GM23248 (cell line): ENCODE results near the gene FRMD5. TPM values are rescaled to one million over a fixed set of nuclear protein-coding genes. Genes with fewer than 3 reads are reported as not detected.

Experiments used
- DNase-seq: peaks from one replicate; pipeline ENCODE4 v3.0.0-alpha.2; 2015
- H2AFZ ChIP-seq: fragments of 200-600 bp; sonication (generic); 2 replicates; pipeline ENCODE4 v1.6.1; 2016; ENCODE audit warnings: antibody characterized with exemption
- H3F3A ChIP-seq: fragments of 200-600 bp; sonication (generic); 2 replicates; pipeline ENCODE4 v1.6.1; 2016; ENCODE audit warnings: mild to moderate bottlenecking, antibody characterized with exemption, mixed run types; ENCODE audit not compliant: insufficient read depth
- H3K27ac ChIP-seq: fragments of 200-600 bp; sonication (generic); 2 replicates; pipeline ENCODE4 v1.5.1; 2016; ENCODE audit warnings: mild to moderate bottlenecking
- H3K27me3 ChIP-seq: fragments of 200-600 bp; sonication (generic); replicated peaks from 2 replicates; pipeline ENCODE4 v1.6.1; 2016; ENCODE audit warnings: mild to moderate bottlenecking; ENCODE audit not compliant: insufficient read depth
- H3K36me3 ChIP-seq: fragments of 200-600 bp; sonication (generic); 2 replicates; pipeline ENCODE4 v1.6.1; 2016; ENCODE audit warnings: low read depth, mild to moderate bottlenecking
- H3K4me1 ChIP-seq: fragments of 200-600 bp; sonication (generic); 2 replicates; pipeline ENCODE4 v1.6.1; 2016; ENCODE audit warnings: mild to moderate bottlenecking; ENCODE audit not compliant: insufficient read depth
- H3K4me2 ChIP-seq: fragments of 200-600 bp; sonication (generic); one replicate; pipeline ENCODE4 v1.6.1; 2016; ENCODE audit warnings: mild to moderate bottlenecking; ENCODE audit not compliant: unreplicated experiment
- H3K4me3 ChIP-seq: fragments of 200-600 bp; sonication (generic); 2 replicates; pipeline ENCODE4 v1.5.1; 2016; ENCODE audit warnings: mild to moderate bottlenecking
- H3K79me2 ChIP-seq: fragments of 200-600 bp; sonication (generic); 2 replicates; pipeline ENCODE4 v1.6.1; 2016; ENCODE audit warnings: mild to moderate bottlenecking; ENCODE audit not compliant: insufficient read depth
- H3K9ac ChIP-seq: fragments of 200-600 bp; sonication (generic); 2 replicates; pipeline ENCODE4 v1.6.1; 2016; ENCODE audit warnings: mild to moderate bottlenecking
- H3K9me2 ChIP-seq: fragments of 200-600 bp; sonication (generic); 2 replicates; pipeline ENCODE4 v1.6.1; 2016; ENCODE audit warnings: mixed run types, mild to moderate bottlenecking, moderate library complexity; ENCODE audit not compliant: insufficient read depth
- H3K9me3 ChIP-seq: fragments of 200-600 bp; sonication (generic); one replicate; pipeline ENCODE4 v1.6.1; 2017; ENCODE audit warnings: low read depth
- H4K20me1 ChIP-seq: fragments of 200-600 bp; sonication (generic); 2 replicates; pipeline ENCODE4 v1.6.0; 2016; ENCODE audit not compliant: insufficient read depth
- EZH2 ChIP-seq: fragments of 200-600 bp; sonication (generic); IDR thresholded peaks from 2 replicates; pipeline ENCODE4 v1.6.1; 2018; ENCODE audit warnings: antibody characterized with exemption, mild to moderate bottlenecking; ENCODE audit not compliant: insufficient read depth, poor library complexity, severe bottlenecking
- EZH2phosphoT487 ChIP-seq: fragments of 200-600 bp; sonication (generic); IDR thresholded peaks from 2 replicates; pipeline ENCODE4 v1.6.1; 2018; ENCODE audit warnings: antibody characterized with exemption, moderate library complexity, mild to moderate bottlenecking, low read depth; ENCODE audit not compliant: insufficient read depth
- WGBS, 2 experiments: methylation state at CpG; one replicate each; pipeline ENCODE4 v1.1.6; 2015 to 2017; ENCODE audit warnings: low lambda C conversion rate in 2 of 2, low coverage in 1 of 2; ENCODE audit errors: missing lambda C conversion rate in 2 of 2; 5-methylcytosine and 5-hydroxymethylcytosine counted together
- in situ Hi-C: fragments of 300-500 bp; cut with MboI; formaldehyde crosslinking; loops from 2 replicates; pipeline ENCODE4 v1.15.0; 2020
- polyA plus RNA-seq: library from polyadenylated mRNA; unstranded; fragments of >200 nt; fragmentation: Nextera tagmentation; extraction: Ambion mirVana; gene quantifications from 2 replicates; pipeline ENCODE4 v1.2.1, GENCODE V29; 2016
- total RNA-seq: library from RNA; depleted of rRNA; stranded (reverse); fragments of >200 nt; shearing (Covaris generic); gene quantifications from 2 replicates; pipeline ENCODE4 v1.2.3, GENCODE V29; 2014

The FRMD5 gene
- total and polyA plus RNA-seq, 2 experiments from 2014 or later = 0.65 to 2.9 TPM

GRCh38 chr15:44160796-44161195 is 34.3 kb downstream of the FRMD5 start:
- Histone ChIP-seq H3K4me3 (no peak overlapping the region), H3K9me3 (no peaks in the 10 kb centered on the region), H2AFZ (no peak overlapping the region), H3K27me3 (no peaks in the 10 kb centered on the region), H3K4me1 (peaks cover 21% of the 10 kb centered on the region), H3K4me2 (no peak overlapping the region), H3K9me2 (no peaks in the 10 kb centered on the region), H4K20me1 (no peaks in the 10 kb centered on the region), H3K9ac (no peak overlapping the region), H3K36me3 (no peaks in the 10 kb centered on the region), H3K79me2 (no peaks in the 10 kb centered on the region), H3K27ac (no peak overlapping the region), H3F3A (peaks cover 19% of the 10 kb centered on the region)
- WGBS, 2 experiments = 40 to 60% methylated on average over 1 of the region's 1 CpG
- in situ Hi-C loops = no loop called here
- DNase-seq = no peak
- TF ChIP-seq EZH2phosphoT487 = no peak

GRCh38 chr15:44159492-44159891 is 35.6 kb downstream of the FRMD5 start:
- Histone ChIP-seq H3F3A (peaks cover 19% of the 10 kb centered on the region), H3K9ac (no peak overlapping the region), H3K4me2 (no peak overlapping the region), H3K36me3 (no peaks in the 10 kb centered on the region), H4K20me1 (no peaks in the 10 kb centered on the region), H3K79me2 (no peaks in the 10 kb centered on the region), H3K9me3 (no peaks in the 10 kb centered on the region), H3K4me3 (no peak overlapping the region), H2AFZ (no peak overlapping the region), H3K9me2 (no peaks in the 10 kb centered on the region), H3K27me3 (no peaks in the 10 kb centered on the region), H3K27ac (no peak overlapping the region), H3K4me1 (peaks cover 21% of the 10 kb centered on the region)
- no peak for DNase-seq
- TF ChIP-seq EZH2phosphoT487 = no peak
- in situ Hi-C loops = no loop called here

- Histone ChIP-seq H4K20me1 (no peaks in the 10 kb centered on the region), H3K4me2 (peak overlapping the region; percentile 72), H3K36me3 (no peaks in the 10 kb centered on the region), H3K9ac (0 out of 2 replicates have a peak overlapping the region, but pooled peaks have one; percentile 12), H3K79me2 (no peaks in the 10 kb centered on the region), H3K27me3 (no peaks in the 10 kb centered on the region), H3K9me2 (no peaks in the 10 kb centered on the region), H3K4me1 (peaks cover 21% of the 10 kb centered on the region), H3K9me3 (no peaks in the 10 kb centered on the region), H3K27ac (peak overlapping the region; percentile 57), H2AFZ (no peak overlapping the region), H3K4me3 (peak overlapping the region; percentile 28), H3F3A (peaks cover 19% of the 10 kb centered on the region)
- TF ChIP-seq EZH2 = no peak
- no peak for TF ChIP-seq EZH2phosphoT487
- in situ Hi-C loops = no loop called here
- no peak for DNase-seq
Observed at GRCh38 chr15:44158111-44158510, 37.0 kb downstream of the FRMD5 start.

- DNase-seq = peak; percentile 81
- Histone ChIP-seq H3K27ac (peak overlapping the region; percentile 57), H3K9me3 (no peaks in the 10 kb centered on the region), H2AFZ (0 out of 2 replicates have a peak overlapping the region, but pooled peaks have one; percentile 2), H3K79me2 (no peaks in the 10 kb centered on the region), H3K9me2 (no peaks in the 10 kb centered on the region), H3K4me1 (peaks cover 21% of the 10 kb centered on the region), H3F3A (peaks cover 19% of the 10 kb centered on the region), H4K20me1 (no peaks in the 10 kb centered on the region), H3K36me3 (no peaks in the 10 kb centered on the region), H3K4me3 (peak overlapping the region; percentile 28), H3K4me2 (peak overlapping the region; percentile 72), H3K27me3 (no peaks in the 10 kb centered on the region), H3K9ac (0 out of 2 replicates have a peak overlapping the region, but pooled peaks have one; percentile 12)
- in situ Hi-C loops = no loop called here
- 0 to 5% methylated on average over 1 of the region's 1 CpG for WGBS, 2 experiments
- no peak for TF ChIP-seq EZH2
- 0 out of 2 replicates have a peak, but pooled peaks have one; percentile 43 for TF ChIP-seq EZH2phosphoT487
Observed at GRCh38 chr15:44157679-44158078, 37.4 kb downstream of the FRMD5 start.

- Histone ChIP-seq H4K20me1 (no peaks in the 10 kb centered on the region), H3K79me2 (no peaks in the 10 kb centered on the region), H3K9me2 (no peaks in the 10 kb centered on the region), H3K9me3 (no peaks in the 10 kb centered on the region), H3K4me3 (no peak overlapping the region), H2AFZ (no peak overlapping the region), H3F3A (peaks cover 13% of the 10 kb centered on the region), H3K27me3 (no peaks in the 10 kb centered on the region), H3K36me3 (no peaks in the 10 kb centered on the region), H3K4me2 (no peak overlapping the region), H3K4me1 (peaks cover 15% of the 10 kb centered on the region), H3K27ac (no peak overlapping the region), H3K9ac (no peak overlapping the region)
- no peak for TF ChIP-seq EZH2phosphoT487
- no peak for TF ChIP-seq EZH2
- in situ Hi-C loops = no loop called here
- DNase-seq = no peak
- 85 to 86% methylated on average over 4 of the region's 4 CpGs for WGBS, 2 experiments
Observed at GRCh38 chr15:44153352-44153751, 41.7 kb downstream of the FRMD5 start.
